ENCODE results near the gene MYO5C.

The MYO5C gene

GRCh38 chr15:52326756-52327155 is 31.2 kb upstream of the MYO5C start:
- DNase-seq (ENCODE audit: low read depth) = peak; percentile 16
- no peak overlapping the region for H3K4me3 ChIP-seq (ENCODE audit: low read length)
- TF ChIP-seq CTCF (IDR thresholded peaks at IDR 0.05; ENCODE audit: insufficient read depth, low read depth, low read length, missing control alignments) = no peak

- no peak for TF ChIP-seq CTCF (IDR thresholded peaks at IDR 0.05; ENCODE audit: insufficient read depth, low read depth, low read length, missing control alignments)
- no peak for DNase-seq (ENCODE audit: low read depth)
- no peak overlapping the region for H3K4me3 ChIP-seq (ENCODE audit: low read length)
Measured at GRCh38 chr15:52324109-52324508, 28.5 kb upstream of the MYO5C start.

- H3K4me3 ChIP-seq (ENCODE audit: low read length) = no peak overlapping the region
- no peak for TF ChIP-seq CTCF (IDR thresholded peaks at IDR 0.05; ENCODE audit: insufficient read depth, low read depth, low read length, missing control alignments)
- DNase-seq (ENCODE audit: low read depth) = peak; percentile 73
Measured at GRCh38 chr15:52318729-52319500, 23.3 kb upstream of the MYO5C start.

- no peak for DNase-seq (ENCODE audit: low read depth)
- H3K4me3 ChIP-seq (ENCODE audit: low read length) = no peak overlapping the region
- no peak for TF ChIP-seq CTCF (IDR thresholded peaks at IDR 0.05; ENCODE audit: insufficient read depth, low read depth, low read length, missing control alignments)
Measured at GRCh38 chr15:52317688-52318087, 22.1 kb upstream of the MYO5C start.

GRCh38 chr15:52317022-52317421 is 21.4 kb upstream of the MYO5C start:
- DNase-seq (ENCODE audit: low read depth) = no peak
- no peak overlapping the region for H3K4me3 ChIP-seq (ENCODE audit: low read length)
- no peak for TF ChIP-seq CTCF (IDR thresholded peaks at IDR 0.05; ENCODE audit: insufficient read depth, low read depth, low read length, missing control alignments)

GRCh38 chr15:52309154-52309548 is 13.5 kb upstream of the MYO5C start:
- TF ChIP-seq CTCF (IDR thresholded peaks at IDR 0.05; ENCODE audit: insufficient read depth, low read depth, low read length, missing control alignments) = no peak
- no peak for DNase-seq (ENCODE audit: low read depth)
- no peak overlapping the region for H3K4me3 ChIP-seq (ENCODE audit: low read length)

Measured in epithelial cell of esophagus (primary cell).